ENCODE measurements around the gene NKAPD1.

DNA sequence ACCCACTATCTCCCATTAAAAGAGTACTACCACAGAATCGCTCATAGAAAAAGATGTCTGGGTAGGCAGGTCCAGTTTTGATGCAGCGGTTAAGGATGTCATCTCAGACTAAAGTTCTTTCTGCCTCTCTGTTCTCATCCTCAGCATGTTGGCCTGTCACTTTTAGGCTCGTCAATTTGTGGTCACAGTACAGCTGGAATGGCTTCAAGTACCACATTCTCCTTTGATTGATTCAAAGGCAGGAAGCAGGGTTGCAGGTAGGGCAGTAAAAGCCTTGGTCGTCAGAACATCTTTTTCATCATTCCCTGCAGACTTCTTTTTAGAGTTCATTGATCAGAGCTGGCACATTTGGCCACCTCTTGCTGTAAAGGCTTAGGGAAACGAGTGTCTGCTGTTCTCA lies 41.3 kb downstream of the NKAPD1 start:
- TF ChIP-seq, protein P1, sequence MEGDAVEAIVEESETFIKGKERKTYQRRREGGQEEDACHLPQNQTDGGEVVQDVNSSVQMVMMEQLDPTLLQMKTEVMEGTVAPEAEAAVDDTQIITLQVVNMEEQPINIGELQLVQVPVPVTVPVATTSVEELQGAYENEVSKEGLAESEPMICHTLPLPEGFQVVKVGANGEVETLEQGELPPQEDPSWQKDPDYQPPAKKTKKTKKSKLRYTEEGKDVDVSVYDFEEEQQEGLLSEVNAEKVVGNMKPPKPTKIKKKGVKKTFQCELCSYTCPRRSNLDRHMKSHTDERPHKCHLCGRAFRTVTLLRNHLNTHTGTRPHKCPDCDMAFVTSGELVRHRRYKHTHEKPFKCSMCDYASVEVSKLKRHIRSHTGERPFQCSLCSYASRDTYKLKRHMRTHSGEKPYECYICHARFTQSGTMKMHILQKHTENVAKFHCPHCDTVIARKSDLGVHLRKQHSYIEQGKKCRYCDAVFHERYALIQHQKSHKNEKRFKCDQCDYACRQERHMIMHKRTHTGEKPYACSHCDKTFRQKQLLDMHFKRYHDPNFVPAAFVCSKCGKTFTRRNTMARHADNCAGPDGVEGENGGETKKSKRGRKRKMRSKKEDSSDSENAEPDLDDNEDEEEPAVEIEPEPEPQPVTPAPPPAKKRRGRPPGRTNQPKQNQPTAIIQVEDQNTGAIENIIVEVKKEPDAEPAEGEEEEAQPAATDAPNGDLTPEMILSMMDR (IDR thresholded peaks at IDR 0.05), result no peak
- no peak for TF ChIP-seq POLR2AphosphoS5 (IDR thresholded peaks at IDR 0.05)
- no peak for TF ChIP-seq POLR2A (IDR thresholded peaks at IDR 0.05)

All from prostate gland (tissue), 2 donors.